H9 (cell line): ENCODE data around the gene R3HDM2. TPM values are rescaled to one million over a fixed set of nuclear protein-coding genes. Genes with fewer than 3 reads are reported as not detected.
A peak's percentile ranks its signal among the peaks of the same experiment; 100 is the strongest.

Experiments used
- DNase-seq: peaks from one replicate; pipeline ENCODE4 v3.0.0-alpha.2; 2017
- H2AFZ ChIP-seq: one replicate; pipeline ENCODE4 v1.6.1; 2013; ENCODE audit warnings: mild to moderate bottlenecking, low read length, control low read depth, moderate library complexity
- H2AK5ac ChIP-seq: 2 replicates; pipeline ENCODE4 v1.6.1; 2013; ENCODE audit warnings: low read length, control low read depth, mixed read lengths; ENCODE audit not compliant: insufficient read length
- H2BK120ac ChIP-seq: one replicate; pipeline ENCODE4 v1.6.1; 2013; ENCODE audit warnings: low read depth, mild to moderate bottlenecking, low read length, control low read depth, inconsistent platforms; ENCODE audit not compliant: poor library complexity, severe bottlenecking
- H2BK12ac ChIP-seq: 2 replicates; pipeline ENCODE4 v1.6.1; 2013; ENCODE audit warnings: low read length, control low read depth, mixed read lengths, low read depth; ENCODE audit not compliant: insufficient read length
- H2BK15ac ChIP-seq: 2 replicates; pipeline ENCODE4 v1.6.1; 2013; ENCODE audit warnings: low read depth, low read length, control low read depth
- H2BK20ac ChIP-seq: one replicate; pipeline ENCODE4 v1.6.1; 2013; ENCODE audit warnings: low read depth, mild to moderate bottlenecking, low read length, control low read depth, inconsistent platforms; ENCODE audit not compliant: poor library complexity, severe bottlenecking
- H2BK5ac ChIP-seq: 2 replicates; pipeline ENCODE4 v1.6.1; 2013; ENCODE audit warnings: low read length, control low read depth, mixed read lengths; ENCODE audit not compliant: insufficient read length
- H3K14ac ChIP-seq: 2 replicates; pipeline ENCODE4 v1.6.1; 2013; ENCODE audit warnings: low read length, control low read depth; ENCODE audit not compliant: insufficient read depth
- H3K18ac ChIP-seq: 2 replicates; pipeline ENCODE4 v1.6.1; 2013; ENCODE audit warnings: low read depth, mild to moderate bottlenecking, mixed read lengths, low read length, control low read depth; ENCODE audit not compliant: insufficient read length
- H3K23ac ChIP-seq: 2 replicates; pipeline ENCODE4 v1.6.1; 2013; ENCODE audit warnings: low read length, control low read depth, mixed read lengths, low read depth; ENCODE audit not compliant: insufficient read length
- H3K23me2 ChIP-seq: 2 replicates; pipeline ENCODE4 v1.6.1; 2013; ENCODE audit warnings: low read depth, mild to moderate bottlenecking, mixed read lengths, low read length, control low read depth; ENCODE audit not compliant: insufficient read length, poor library complexity, severe bottlenecking
- H3K27ac ChIP-seq: 2 replicates; pipeline ENCODE4 v1.5.1; 2013; ENCODE audit warnings: low read length, control low read depth, mixed read lengths, low read depth; ENCODE audit not compliant: insufficient read length
- H3K27me3 ChIP-seq: 2 replicates; pipeline ENCODE4 v1.6.1; 2013; ENCODE audit warnings: low read length, control low read depth, inconsistent platforms; ENCODE audit not compliant: insufficient read depth
- H3K4ac ChIP-seq: 2 replicates; pipeline ENCODE4 v1.6.1; 2013; ENCODE audit warnings: low read depth, mild to moderate bottlenecking, control low read depth, inconsistent platforms, low read length, moderate library complexity
- H3K4me1 ChIP-seq: 2 replicates; pipeline ENCODE4 v1.6.1; 2013; ENCODE audit warnings: low read length, control low read depth, inconsistent platforms; ENCODE audit not compliant: insufficient read depth
- H3K4me2 ChIP-seq: 2 replicates; pipeline ENCODE4 v1.6.1; 2013; ENCODE audit warnings: low read length, control low read depth, mixed read lengths; ENCODE audit not compliant: insufficient read length, insufficient read depth
- H3K56ac ChIP-seq: 2 replicates; pipeline ENCODE4 v1.6.1; 2013; ENCODE audit warnings: low read depth, mild to moderate bottlenecking, mixed read lengths, low read length, control low read depth; ENCODE audit not compliant: insufficient read length
- H3K79me1 ChIP-seq: 2 replicates; pipeline ENCODE4 v1.6.1; 2013; ENCODE audit warnings: low read depth, mild to moderate bottlenecking, moderate library complexity, low read length, control low read depth, inconsistent platforms; ENCODE audit not compliant: insufficient read depth, poor library complexity, severe bottlenecking
- H3K79me2 ChIP-seq: 2 replicates; pipeline ENCODE4 v1.6.1; 2013; ENCODE audit warnings: low read length, control low read depth, inconsistent platforms; ENCODE audit not compliant: insufficient read depth
- H3K9ac ChIP-seq: 2 replicates; pipeline ENCODE4 v1.6.1; 2013; ENCODE audit warnings: low read length, control low read depth, mixed read lengths; ENCODE audit not compliant: insufficient read length; ENCODE audit errors: extremely low read depth
- H3K9me3 ChIP-seq: one replicate; pipeline ENCODE4 v1.6.1; 2013; ENCODE audit warnings: low read depth, low read length, inconsistent platforms; ENCODE audit not compliant: control insufficient read depth
- H3T11ph ChIP-seq: one replicate; pipeline ENCODE4 v1.6.1; 2013; ENCODE audit warnings: mild to moderate bottlenecking, low read length, control low read depth, inconsistent platforms
- H4K20me1 ChIP-seq: one replicate; pipeline ENCODE4 v1.6.1; 2013; ENCODE audit not compliant: control insufficient read depth, insufficient read length, insufficient read depth
- H4K5ac ChIP-seq: 2 replicates; pipeline ENCODE4 v1.6.1; 2013; ENCODE audit warnings: low read depth, mild to moderate bottlenecking, mixed read lengths, low read length, control low read depth; ENCODE audit not compliant: insufficient read length
- H4K8ac ChIP-seq: replicated peaks from 2 replicates; pipeline ENCODE4 v1.6.1; 2013; ENCODE audit warnings: low read length, control low read depth, mixed read lengths, low read depth; ENCODE audit not compliant: insufficient read length
- H4K91ac ChIP-seq: 2 replicates; pipeline ENCODE4 v1.6.1; 2013; ENCODE audit warnings: low read depth, mild to moderate bottlenecking, moderate library complexity, mixed read lengths, low read length, control low read depth; ENCODE audit not compliant: insufficient read length
- H3K27ac Mint-ChIP-seq, 3 experiments: 2 replicates in 2 of 3; 3 replicates in 1 of 3; pipeline ENCODE4 v1.8.0; 2020 to 2021; ENCODE audit warnings: mixed read lengths in 3 of 3, mild to moderate bottlenecking in 1 of 3, moderate library complexity in 1 of 3
- H3K27me3 Mint-ChIP-seq: 2 replicates; pipeline ENCODE4 v1.8.0; 2021; ENCODE audit warnings: low read depth, mild to moderate bottlenecking, moderate library complexity, mixed read lengths
- H3K36me3 Mint-ChIP-seq, 3 experiments: 2 replicates in 2 of 3; 3 replicates in 1 of 3; pipeline ENCODE4 v1.8.0; 2020 to 2021; ENCODE audit warnings: low read depth in 3 of 3, mixed read lengths in 3 of 3; ENCODE audit not compliant: insufficient read depth in 1 of 3
- H3K4me1 Mint-ChIP-seq, 2 experiments: 2 replicates each; pipeline ENCODE4 v1.8.0; 2020; ENCODE audit warnings: mixed read lengths in 2 of 2
- H3K4me3 Mint-ChIP-seq, 2 experiments: 2 replicates in 1 of 2; 3 replicates in 1 of 2; pipeline ENCODE4 v1.8.0; 2020 to 2021; ENCODE audit warnings: mild to moderate bottlenecking in 2 of 2, mixed read lengths in 2 of 2, moderate library complexity in 1 of 2
- H3K9me3 Mint-ChIP-seq, 2 experiments: 2 replicates in 1 of 2; 3 replicates in 1 of 2; pipeline ENCODE4 v1.8.0; 2020; ENCODE audit warnings: mild to moderate bottlenecking in 2 of 2, mixed read lengths in 2 of 2, moderate library complexity in 1 of 2
- WGBS: extraction: QIAGEN DNeasy Blood & Tissue Kit; methylation state at CpG from one replicate; pipeline ENCODE4 v1.1.7; 2013; ENCODE audit warnings: missing lambda C conversion rate, low lambda C conversion rate, mixed read lengths; ENCODE audit not compliant: insufficient read length; ENCODE audit errors: extremely low coverage; 5-methylcytosine and 5-hydroxymethylcytosine counted together
- total RNA-seq: library from RNA; stranded (reverse); gene quantifications from 2 replicates; pipeline ENCODE4 v1.2.1, GENCODE V29; 2021
- TF ChIP-seq, protein P1 (sequence below): fragments of 200-600 bp; sonication (generic); conservative IDR thresholded peaks from 3 replicates; pipeline ENCODE4 v1.8.0; 2021; ENCODE audit warnings: antibody characterized with exemption, mild to moderate bottlenecking

The R3HDM2 gene
- total RNA-seq, 1 experiment from 2014 or later: 43.9 TPM

DNA sequence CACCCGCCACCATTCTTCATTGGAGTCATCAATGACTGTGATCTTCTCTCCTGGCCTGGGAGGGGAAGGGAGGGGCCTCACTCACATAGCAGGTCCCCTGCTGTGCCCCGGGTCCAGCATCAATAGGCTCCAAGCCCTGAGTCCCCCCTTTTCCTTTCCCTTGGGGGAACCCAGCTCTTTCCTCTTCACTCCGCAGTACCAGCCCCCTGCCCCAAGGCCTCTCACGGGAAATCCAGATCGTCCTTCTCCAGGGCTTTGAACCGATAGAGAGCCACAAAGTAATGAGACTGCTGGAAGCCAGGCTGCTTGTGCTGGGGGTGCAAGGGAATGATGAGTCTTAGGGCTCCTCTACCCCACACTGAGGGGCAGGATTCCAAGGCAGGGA, 186.5 kb downstream of the R3HDM2 start:
- no CpG with 5 or more reads among the region's 6 CpGs for WGBS
- 0 out of 2 replicates have a peak, but pooled peaks cover 4% of the 10 kb centered on the region for H3K4me1 ChIP-seq
- no peak overlapping the region for H4K91ac ChIP-seq
- no peak overlapping the region for H2AFZ ChIP-seq
- H3K23ac ChIP-seq: no peak overlapping the region
- H3K56ac ChIP-seq: no peak overlapping the region
- H4K20me1 ChIP-seq: no peaks in the 10 kb centered on the region
- H2BK120ac ChIP-seq: no peak overlapping the region
- no peak overlapping the region for H3K4me2 ChIP-seq
- no peak overlapping the region for H3T11ph ChIP-seq
- H4K8ac ChIP-seq: no peak overlapping the region
- H2BK15ac ChIP-seq: no peak overlapping the region
- no peak overlapping the region for H2BK12ac ChIP-seq
- peaks cover 0 to 3% (median 2%) of the 10 kb centered on the region in 3 experiments; a peak in 2 of 7 replicates for H3K36me3 Mint-ChIP-seq
- peaks cover 54% of the 10 kb centered on the region for H3K27me3 Mint-ChIP-seq
- H3K4me1 Mint-ChIP-seq: peaks cover 57 to 67% of the 10 kb centered on the region in 2 experiments
- no peak overlapping the region for H2BK20ac ChIP-seq
- TF ChIP-seq, protein P1, sequence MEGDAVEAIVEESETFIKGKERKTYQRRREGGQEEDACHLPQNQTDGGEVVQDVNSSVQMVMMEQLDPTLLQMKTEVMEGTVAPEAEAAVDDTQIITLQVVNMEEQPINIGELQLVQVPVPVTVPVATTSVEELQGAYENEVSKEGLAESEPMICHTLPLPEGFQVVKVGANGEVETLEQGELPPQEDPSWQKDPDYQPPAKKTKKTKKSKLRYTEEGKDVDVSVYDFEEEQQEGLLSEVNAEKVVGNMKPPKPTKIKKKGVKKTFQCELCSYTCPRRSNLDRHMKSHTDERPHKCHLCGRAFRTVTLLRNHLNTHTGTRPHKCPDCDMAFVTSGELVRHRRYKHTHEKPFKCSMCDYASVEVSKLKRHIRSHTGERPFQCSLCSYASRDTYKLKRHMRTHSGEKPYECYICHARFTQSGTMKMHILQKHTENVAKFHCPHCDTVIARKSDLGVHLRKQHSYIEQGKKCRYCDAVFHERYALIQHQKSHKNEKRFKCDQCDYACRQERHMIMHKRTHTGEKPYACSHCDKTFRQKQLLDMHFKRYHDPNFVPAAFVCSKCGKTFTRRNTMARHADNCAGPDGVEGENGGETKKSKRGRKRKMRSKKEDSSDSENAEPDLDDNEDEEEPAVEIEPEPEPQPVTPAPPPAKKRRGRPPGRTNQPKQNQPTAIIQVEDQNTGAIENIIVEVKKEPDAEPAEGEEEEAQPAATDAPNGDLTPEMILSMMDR: no peak
- no peaks in the 10 kb centered on the region for H3K9me3 ChIP-seq
- peak overlapping the region in 1 of 2 experiments; percentile 84; a peak in 3 of 5 replicates for H3K4me3 Mint-ChIP-seq
- DNase-seq: peak; percentile 37
- no peaks in the 10 kb centered on the region for H3K9me3 Mint-ChIP-seq
- no peak overlapping the region for H3K9ac ChIP-seq
- H3K27ac Mint-ChIP-seq: no peak overlapping the region
- H2BK5ac ChIP-seq: no peak overlapping the region
- no peak overlapping the region for H2AK5ac ChIP-seq
- H3K23me2 ChIP-seq: peaks cover 17% of the 10 kb centered on the region
- H3K27me3 ChIP-seq: peaks cover 31% of the 10 kb centered on the region
- H3K18ac ChIP-seq: no peak overlapping the region
- no peaks in the 10 kb centered on the region for H3K79me1 ChIP-seq
- H4K5ac ChIP-seq: no peak overlapping the region
- no peaks in the 10 kb centered on the region for H3K79me2 ChIP-seq
- H3K27ac ChIP-seq: no peak overlapping the region
- no peak overlapping the region for H3K14ac ChIP-seq
- H3K4ac ChIP-seq: no peak overlapping the region
